Stimulated activated naive B cell treated with anti-CD40 and anti-IgM and Interleukin-4, amounts not matched to agents 10 μg/mL and 1 μg/mL and 100 μg/mL, for 72 hours (primary cell): ENCODE data around the gene ZNF783.
"Not testable (repeated sequence)": the region's sequence is repeated elsewhere in the genome, so short reads cannot be mapped to it uniquely, and the experiment has no call there.

Experiments
- ATAC-seq, 2 donors: fragments of 150-1000 bp; cut with Tn5 transposase; replicated peaks; 2 replicates each; pipeline ENCODE4 v1.10.0; 2021; ENCODE audit warnings: moderate library complexity in 1 of 2
- DNase-seq: peaks from one replicate; pipeline ENCODE4 v3.0.0; 2021
- H3K27ac Mint-ChIP-seq: one replicate; pipeline ENCODE4 v1.8.0; 2022; ENCODE audit warnings: mild to moderate bottlenecking, mixed read lengths
- H3K27me3 Mint-ChIP-seq, 2 donors: one replicate each; pipeline ENCODE4 v1.8.0; 2022; ENCODE audit warnings: mixed read lengths in 2 of 2
- H3K36me3 Mint-ChIP-seq, 2 donors: one replicate each; pipeline ENCODE4 v1.8.0; 2022; ENCODE audit warnings: mixed read lengths in 2 of 2, mild to moderate bottlenecking in 1 of 2
- H3K4me1 Mint-ChIP-seq, 2 donors: one replicate each; pipeline ENCODE4 v1.8.0; 2022; ENCODE audit warnings: mixed read lengths in 2 of 2, mild to moderate bottlenecking in 1 of 2
- H3K4me3 Mint-ChIP-seq, 2 donors: one replicate each; pipeline ENCODE4 v1.8.0; 2022; ENCODE audit warnings: mild to moderate bottlenecking in 2 of 2, mixed read lengths in 2 of 2, moderate library complexity in 1 of 2
- H3K9me3 Mint-ChIP-seq, 2 donors: one replicate each; pipeline ENCODE4 v1.8.0; 2022; ENCODE audit warnings: mixed read lengths in 2 of 2, mild to moderate bottlenecking in 1 of 2

The ZNF783 gene

DNA sequence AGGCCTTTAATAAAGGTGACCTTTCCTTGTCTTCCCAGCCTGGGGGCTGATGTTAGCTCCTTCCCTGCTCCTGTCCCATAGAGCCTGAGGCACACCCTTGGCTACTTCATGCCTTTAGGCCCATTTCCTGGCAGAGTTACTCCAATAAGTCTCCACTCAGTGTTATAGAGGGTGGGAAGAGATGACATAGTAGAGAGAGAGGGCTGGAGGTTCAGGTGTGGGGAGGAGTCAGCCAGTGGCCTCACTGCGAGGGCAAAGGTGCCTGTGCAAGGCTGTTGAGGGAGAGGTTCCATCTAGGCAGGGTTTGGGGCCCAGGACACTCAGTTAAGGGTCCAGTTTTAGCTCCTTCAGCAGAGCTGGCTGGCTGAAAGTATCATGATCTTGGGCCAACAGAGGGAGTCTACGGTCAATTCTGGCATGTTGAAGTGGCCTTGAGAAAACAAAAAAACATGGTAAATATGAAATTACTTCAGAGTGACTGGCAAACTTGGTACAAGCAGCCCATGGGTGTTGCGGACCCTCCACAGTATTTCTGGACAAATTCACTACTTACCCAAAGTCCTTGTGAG, 67.9 kb downstream of the ZNF783 start:
- Mint-ChIP-seq H3K27ac (no peak overlapping the region), H3K27me3 (peaks cover 23 to 32% of the 10 kb centered on the region in 2 donors), H3K36me3 (no peaks in the 10 kb centered on the region), H3K4me1 (no peaks in the 10 kb centered on the region), H3K9me3 (peaks cover 3 to 4% of the 10 kb centered on the region in 2 donors), H3K4me3 (no peak overlapping the region)
- ATAC-seq: no peak
- DNase-seq: no peak

DNA sequence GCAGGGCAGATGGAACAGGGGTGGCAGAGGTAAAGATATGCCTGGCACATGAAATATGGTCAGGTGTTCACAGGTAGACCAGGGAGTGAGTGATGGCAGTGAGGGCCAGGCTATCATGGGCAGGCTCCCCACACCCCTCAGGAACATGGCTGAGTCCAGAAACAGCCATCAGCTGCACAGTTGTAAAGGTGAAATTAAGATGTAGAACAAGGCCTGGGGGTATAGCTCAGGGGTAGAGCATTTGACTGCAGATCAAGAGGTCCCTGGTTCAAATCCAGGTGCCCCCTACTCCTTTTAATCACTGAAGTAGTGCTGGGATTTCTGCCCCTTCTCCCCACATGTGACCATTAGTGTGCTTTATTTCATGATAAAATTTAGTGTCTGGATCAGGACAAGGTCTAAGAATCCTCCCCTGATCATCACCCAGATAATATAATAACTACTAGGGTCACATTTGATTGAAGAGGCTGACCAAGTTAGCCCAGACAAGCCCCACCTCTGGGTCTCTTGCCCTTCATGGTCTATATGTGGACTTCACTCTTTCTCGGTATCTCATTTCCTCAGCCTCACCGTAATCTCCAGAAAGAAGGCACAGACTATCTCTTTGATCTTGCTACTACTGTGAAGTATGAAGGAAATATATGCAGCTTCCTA, 69.0 kb downstream of the ZNF783 start:
- H3K9me3 Mint-ChIP-seq: peaks cover 4% of the 10 kb centered on the region in 2 donors
- H3K27ac Mint-ChIP-seq: peak overlapping the region; percentile 68
- ATAC-seq (peak in 1 of 2 donors; percentile 31), DNase-seq (no peak)
- H3K27me3 Mint-ChIP-seq: peaks cover 23 to 32% of the 10 kb centered on the region in 2 donors
- no peaks in the 10 kb centered on the region for H3K36me3 Mint-ChIP-seq
- H3K4me3 Mint-ChIP-seq: peak overlapping the region in 1 of 2 donors; percentile 40
- H3K4me1 Mint-ChIP-seq: no peaks in the 10 kb centered on the region

DNA sequence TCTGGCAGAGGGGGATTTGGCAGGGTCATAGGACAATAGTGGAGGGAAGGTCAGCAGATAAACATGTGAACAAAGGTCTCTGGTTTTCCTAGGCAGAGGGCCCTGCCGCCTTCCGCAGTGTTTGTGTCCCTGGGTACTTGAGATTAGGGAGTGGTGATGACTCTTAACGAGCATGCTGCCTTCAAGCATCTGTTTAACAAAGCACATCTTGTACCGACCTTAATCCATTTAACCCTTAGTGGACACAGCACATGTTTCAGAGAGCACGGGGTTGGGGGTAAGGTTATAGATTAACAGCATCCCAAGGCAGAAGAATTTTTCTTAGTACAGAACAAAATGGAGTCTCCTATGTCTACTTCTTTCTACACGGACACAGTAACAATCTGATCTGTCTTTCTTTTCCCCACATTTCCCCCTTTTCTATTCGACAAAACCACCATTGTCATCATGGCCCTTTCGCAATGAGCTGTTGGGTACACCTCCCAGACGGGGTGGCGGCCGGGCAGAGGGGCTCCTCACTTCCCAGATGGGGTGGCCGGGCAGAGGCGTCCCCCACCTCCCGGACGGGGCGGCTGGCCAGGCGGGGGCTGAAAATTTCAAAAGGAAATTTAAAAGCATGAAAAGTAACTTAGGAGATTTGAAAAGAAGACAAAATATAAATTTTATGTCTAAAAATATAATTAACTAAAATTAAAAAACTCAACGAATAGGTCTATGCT, 70.8 kb downstream of the ZNF783 start:
- H3K27me3 Mint-ChIP-seq: peaks cover 23 to 32% of the 10 kb centered on the region in 2 donors
- not testable (repeated sequence) for DNase-seq, H3K4me1 Mint-ChIP-seq, H3K27ac Mint-ChIP-seq, H3K4me3 Mint-ChIP-seq, H3K9me3 Mint-ChIP-seq, H3K36me3 Mint-ChIP-seq, ATAC-seq

DNA sequence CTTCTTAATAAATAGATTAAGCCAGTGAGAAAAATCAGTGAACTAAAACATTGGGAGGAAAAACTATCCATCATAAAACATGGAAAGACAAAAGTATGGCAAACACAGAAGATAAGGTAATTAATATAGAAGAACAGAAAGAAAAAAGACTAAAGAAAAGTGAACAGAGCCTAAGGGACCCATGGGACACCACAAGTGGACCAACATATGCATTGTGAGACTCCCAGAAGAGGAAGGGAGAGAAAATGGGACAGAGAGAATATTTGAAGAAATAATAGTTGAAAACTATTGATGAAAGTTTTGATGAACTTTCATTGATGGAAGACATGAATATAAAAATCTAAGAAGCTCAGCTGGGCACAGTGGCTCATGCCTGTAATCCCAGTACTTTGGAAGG, 71.3 kb downstream of the ZNF783 start:
- DNase-seq (no peak), ATAC-seq (no peak)
- peaks cover 23 to 32% of the 10 kb centered on the region in 2 donors for H3K27me3 Mint-ChIP-seq
- peaks cover 4 to 8% of the 10 kb centered on the region in 2 donors for H3K9me3 Mint-ChIP-seq
- no peak overlapping the region for H3K4me3 Mint-ChIP-seq
- no peaks in the 10 kb centered on the region for H3K4me1 Mint-ChIP-seq
- H3K27ac Mint-ChIP-seq: no peak overlapping the region
- no peaks in the 10 kb centered on the region for H3K36me3 Mint-ChIP-seq

DNA sequence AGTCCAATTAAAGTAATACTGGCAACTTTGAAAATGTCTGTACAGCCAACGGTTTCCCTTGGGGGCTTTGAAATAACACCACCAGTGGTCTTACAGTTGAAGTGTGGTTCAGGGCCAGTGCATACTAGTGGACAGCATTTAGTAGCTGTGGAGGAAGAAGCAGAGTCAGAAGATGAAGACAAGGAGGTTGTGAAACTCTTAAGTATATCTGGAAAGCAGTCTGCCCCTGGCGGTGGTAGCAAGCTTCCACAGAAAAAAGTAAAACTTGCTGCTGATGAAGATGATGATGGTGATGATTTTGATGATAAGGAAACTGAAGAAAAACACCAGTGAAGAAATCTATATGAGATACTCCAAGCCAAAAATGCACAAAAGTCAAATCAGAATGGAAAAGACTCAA, 72.2 kb downstream of the ZNF783 start:
- Mint-ChIP-seq H3K9me3 (peaks cover 4 to 10% of the 10 kb centered on the region in 2 donors), H3K36me3 (no peaks in the 10 kb centered on the region), H3K27me3 (peaks cover 18 to 26% of the 10 kb centered on the region in 2 donors), H3K4me1 (no peaks in the 10 kb centered on the region), H3K27ac (no peak overlapping the region), H3K4me3 (no peak overlapping the region)
- ATAC-seq: no peak
- DNase-seq: no peak
